Hematopoietic multipotent progenitor cell treated with erythropoietin and hydrocortisone succinate and interleukin-3 and kit ligand, for 4 days (in vitro differentiated cells): ENCODE results near the gene CNIH4.
"Not testable (repeated sequence)": the region's sequence is repeated elsewhere in the genome, so short reads cannot be mapped to it uniquely, and the experiment has no call there.

Source experiments
- DNase-seq: peaks from one replicate; pipeline ENCODE4 v3.0.0-alpha.2; 2015

Gene CNIH4

GRCh38 chr1:224402472-224403036 is 45.9 kb downstream of the CNIH4 start:
- DNase-seq = no peak

GRCh38 chr1:224404916-224405603 is 48.4 kb downstream of the CNIH4 start:
- DNase-seq = no peak

- DNase-seq = no peak
These were observed 48.9 kb downstream of the CNIH4 start for GRCh38 chr1:224405604-224405970.

GRCh38 chr1:224406216-224406615 is 49.5 kb downstream of the CNIH4 start:
- no peak for DNase-seq

GRCh38 chr1:224407571-224408293 is 51.1 kb downstream of the CNIH4 start:
- no peak for DNase-seq

- DNase-seq = no peak
These were observed 51.6 kb downstream of the CNIH4 start for GRCh38 chr1:224408294-224408590.

- no peak for DNase-seq
These were observed 55.1 kb downstream of the CNIH4 start for GRCh38 chr1:224411766-224412165.

- DNase-seq = no peak
These were observed 63.4 kb downstream of the CNIH4 start for GRCh38 chr1:224420106-224420505.

- DNase-seq = no peak
These were observed 68.7 kb downstream of the CNIH4 start for GRCh38 chr1:224425279-224425884.

GRCh38 chr1:224426869-224427268 is 70.2 kb downstream of the CNIH4 start:
- not testable (repeated sequence) for DNase-seq

- DNase-seq = no peak
These were observed 70.7 kb downstream of the CNIH4 start for GRCh38 chr1:224427346-224427745.

- not testable (repeated sequence) for DNase-seq
These were observed 72.0 kb downstream of the CNIH4 start for GRCh38 chr1:224428713-224429112.
